HG02938 (cell line): ENCODE data around the gene SH2D3A.
"Not testable (repeated sequence)": the region's sequence is repeated elsewhere in the genome, so short reads cannot be mapped to it uniquely, and the experiment has no call there.

Experiments used
- ATAC-seq: cut with Tn5 transposase; IDR thresholded peaks from one replicate; pipeline ENCODE4 v1.9.1; 2021; ENCODE audit warnings: mild to moderate bottlenecking, moderate library complexity; ENCODE audit not compliant: unreplicated experiment

Gene SH2D3A

GRCh38 chr19:6767357-6768235, at the start of gene SH2D3A:
SH2D3A (minus strand) TSS chr19:6767435; CDS start chr19:6763748, 3,687 bp downstream.
- ATAC-seq, result peak; percentile 57

- no peak for ATAC-seq
Observed at GRCh38 chr19:6813659-6814058, 46.4 kb upstream of the SH2D3A start.

GRCh38 chr19:6812612-6813011, 45.4 kb upstream of the SH2D3A start:
- no peak for ATAC-seq

GRCh38 chr19:6811906-6812305, 44.7 kb upstream of the SH2D3A start:
- no peak for ATAC-seq

GRCh38 chr19:6811378-6811777, 44.1 kb upstream of the SH2D3A start:
- ATAC-seq, result no peak

GRCh38 chr19:6809262-6809661, 42.0 kb upstream of the SH2D3A start:
- ATAC-seq, result no peak

GRCh38 chr19:6808494-6808893, 41.3 kb upstream of the SH2D3A start:
- no peak for ATAC-seq

- ATAC-seq, result no peak
Observed at GRCh38 chr19:6807291-6807690, 40.1 kb upstream of the SH2D3A start.

GRCh38 chr19:6806488-6806887, 39.3 kb upstream of the SH2D3A start:
- ATAC-seq, result no peak

- ATAC-seq, result no peak
Observed at GRCh38 chr19:6803036-6803404, 35.8 kb upstream of the SH2D3A start.

GRCh38 chr19:6802336-6803035, 35.3 kb upstream of the SH2D3A start:
- ATAC-seq, result no peak

- ATAC-seq, result no peak
Observed at GRCh38 chr19:6801485-6802086, 34.4 kb upstream of the SH2D3A start.

GRCh38 chr19:6800991-6801484, 33.8 kb upstream of the SH2D3A start:
- ATAC-seq, result no peak

- ATAC-seq, result not testable (repeated sequence)
Observed at GRCh38 chr19:6800160-6800790, 33.0 kb upstream of the SH2D3A start.

GRCh38 chr19:6797646-6798045, 30.4 kb upstream of the SH2D3A start:
- no peak for ATAC-seq

- no peak for ATAC-seq
Observed at GRCh38 chr19:6796278-6796677, 29.0 kb upstream of the SH2D3A start.

- no peak for ATAC-seq
Observed at GRCh38 chr19:6794686-6795431, 27.6 kb upstream of the SH2D3A start.

GRCh38 chr19:6793973-6794372, 26.7 kb upstream of the SH2D3A start:
- no peak for ATAC-seq

- no peak for ATAC-seq
Observed at GRCh38 chr19:6793411-6793810, 26.2 kb upstream of the SH2D3A start.

GRCh38 chr19:6791237-6791636, 24.0 kb upstream of the SH2D3A start:
- ATAC-seq, result no peak
